ENCODE measurements around the gene ABCC2. TPM values are rescaled to one million over a fixed set of nuclear protein-coding genes. Genes with fewer than 3 reads are reported as not detected.

The ABCC2 gene
- total RNA-seq, 2 experiments from 2014 or later = 0.38 to 0.59 TPM

- Histone ChIP-seq H3K4me1 (ENCODE audit: insufficient read depth, low read length, poor library complexity, severe bottlenecking) (peaks cover 5% of the 10 kb centered on the region), H4K20me1 (ENCODE audit: insufficient read depth, low read length) (no peaks in the 10 kb centered on the region), H2AFZ (ENCODE audit: low read length) (no peak overlapping the region), H3K4me3 (ENCODE audit: low read depth, low read length, poor library complexity, severe bottlenecking) (no peak overlapping the region), H3K36me3 (ENCODE audit: insufficient read depth, low read length) (no peaks in the 10 kb centered on the region), H3K9me2 (ENCODE audit: insufficient read depth, low read length) (no peaks in the 10 kb centered on the region), H3K27ac (ENCODE audit: low read depth, low read length, poor library complexity, severe bottlenecking) (no peak overlapping the region), H3K79me2 (ENCODE audit: insufficient read depth, low read depth, low read length) (no peaks in the 10 kb centered on the region), H3K9me3 (ENCODE audit: low read length) (no peaks in the 10 kb centered on the region), H3K4me2 (ENCODE audit: low read length) (no peak overlapping the region)
- CTCF ChIA-PET (ENCODE audit: unreplicated experiment) = no interaction called here
- TF ChIP-seq EZH2phosphoT487 (IDR thresholded peaks at IDR 0.05; ENCODE audit: borderline replicate concordance, low read depth, low read length) (no peak), CTCF (conservative IDR thresholded peaks at IDR 0.05; ENCODE audit: low read length) (no peak)
- POLR2A ChIA-PET = interaction anchor here (0.5 kb wide), 1 partner anchor 35 kb away, joined by 3 read pairs; no protein-coding TSS in a partner anchor
- no TSS peak for BruUV-seq (replicated peaks)
- intact Hi-C loops (cut with micrococcal nuclease; ENCODE audit: unreplicated experiment) = no loop called here
- no peak for DNase-seq (ENCODE audit: low spot score)
Observed at GRCh38 chr10:99850021-99850766, 67.8 kb downstream of the ABCC2 start.

- ChIA-PET POLR2A (no interaction called here), CTCF (ENCODE audit: unreplicated experiment) (no interaction called here)
- Histone ChIP-seq H3K9me2 (ENCODE audit: insufficient read depth, low read length) (no peaks in the 10 kb centered on the region), H3K9me3 (ENCODE audit: low read length) (no peaks in the 10 kb centered on the region), H3K79me2 (ENCODE audit: insufficient read depth, low read depth, low read length) (no peaks in the 10 kb centered on the region), H3K4me1 (ENCODE audit: insufficient read depth, low read length, poor library complexity, severe bottlenecking) (peaks cover 5% of the 10 kb centered on the region), H3K4me2 (ENCODE audit: low read length) (no peak overlapping the region), H3K4me3 (ENCODE audit: low read depth, low read length, poor library complexity, severe bottlenecking) (no peak overlapping the region), H4K20me1 (ENCODE audit: insufficient read depth, low read length) (no peaks in the 10 kb centered on the region), H3K27ac (ENCODE audit: low read depth, low read length, poor library complexity, severe bottlenecking) (no peak overlapping the region), H2AFZ (ENCODE audit: low read length) (no peak overlapping the region), H3K36me3 (ENCODE audit: insufficient read depth, low read length) (no peaks in the 10 kb centered on the region)
- DNase-seq (ENCODE audit: low spot score) = no peak
- intact Hi-C loops (cut with micrococcal nuclease; ENCODE audit: unreplicated experiment) = no loop called here
- BruUV-seq (replicated peaks) = no TSS peak
- no peak for TF ChIP-seq CTCF (conservative IDR thresholded peaks at IDR 0.05; ENCODE audit: low read length)
- TF ChIP-seq EZH2phosphoT487 (IDR thresholded peaks at IDR 0.05; ENCODE audit: borderline replicate concordance, low read depth, low read length) = no peak
Observed at GRCh38 chr10:99850767-99851340, 68.4 kb downstream of the ABCC2 start.

- Histone ChIP-seq H4K20me1 (ENCODE audit: insufficient read depth, low read length) (no peaks in the 10 kb centered on the region), H3K4me2 (ENCODE audit: low read length) (no peak overlapping the region), H3K79me2 (ENCODE audit: insufficient read depth, low read depth, low read length) (no peaks in the 10 kb centered on the region), H3K4me3 (ENCODE audit: low read depth, low read length, poor library complexity, severe bottlenecking) (no peak overlapping the region), H3K27ac (ENCODE audit: low read depth, low read length, poor library complexity, severe bottlenecking) (no peak overlapping the region), H3K36me3 (ENCODE audit: insufficient read depth, low read length) (no peaks in the 10 kb centered on the region), H3K4me1 (ENCODE audit: insufficient read depth, low read length, poor library complexity, severe bottlenecking) (no peaks in the 10 kb centered on the region), H2AFZ (ENCODE audit: low read length) (no peak overlapping the region), H3K9me2 (ENCODE audit: insufficient read depth, low read length) (no peaks in the 10 kb centered on the region), H3K9me3 (ENCODE audit: low read length) (no peaks in the 10 kb centered on the region)
- DNase-seq (ENCODE audit: low spot score) = no peak
- intact Hi-C loops (cut with micrococcal nuclease; ENCODE audit: unreplicated experiment) = no loop called here
- no TSS peak for BruUV-seq (replicated peaks)
- ChIA-PET POLR2A (interaction anchor here (0.8 kb wide), 2 partner anchors 14 to 292 kb away, joined by 3 to 4 read pairs; no protein-coding TSS in a partner anchor), CTCF (ENCODE audit: unreplicated experiment) (no interaction called here)
- TF ChIP-seq EZH2phosphoT487 (IDR thresholded peaks at IDR 0.05; ENCODE audit: borderline replicate concordance, low read depth, low read length) (no peak), CTCF (conservative IDR thresholded peaks at IDR 0.05; ENCODE audit: low read length) (no peak)
Observed at GRCh38 chr10:99851825-99852224, 69.4 kb downstream of the ABCC2 start.

Data from OCI-LY7 (cell line).